GM12878 (cell line): ENCODE measurements around the gene TUBGCP3. TPM values are rescaled to one million over a fixed set of nuclear protein-coding genes. Genes with fewer than 3 reads are reported as not detected.
A peak's percentile ranks its signal among the peaks of the same experiment; 100 is the strongest.

ENCODE experiments used
- GATAD2B ChIP-seq: fragments of 450-650 bp; conservative IDR thresholded peaks from 2 replicates; pipeline ENCODE4 v1.6.1; 2017; ENCODE audit warnings: low read depth, mild to moderate bottlenecking, moderate library complexity
- RUNX3 ChIP-seq: IDR thresholded peaks from 2 replicates; pipeline ENCODE4 v1.6.1; 2012; ENCODE audit warnings: low read length, inconsistent platforms
- TBL1XR1 ChIP-seq: IDR thresholded peaks from 2 replicates; pipeline ENCODE4 v1.6.1; 2012; ENCODE audit warnings: low read depth, low read length, improper control_type of control experiment
- ZBTB4 ChIP-seq: fragments of 450-650 bp; formaldehyde crosslinking; IDR thresholded peaks from 2 replicates; pipeline ENCODE4 v1.4.0; 2022; ENCODE audit warnings: mild to moderate bottlenecking, moderate library complexity
- polyA plus RNA-seq, 11 experiments: library from polyadenylated mRNA; depleted of rRNA in 4 of 11; unstranded in 6 of 11; stranded (reverse) in 5 of 11; fragments of >200 nt; fragmentation: Nextera tagmentation in 4 of 11; fragmentation: Illumina TruSeq in 1 of 11; extraction: Ambion mirVana in 4 of 11; extraction: Trizol in 1 of 11; gene quantifications; 1 replicate in 1 of 11; 2 replicates in 10 of 11; pipeline versions ENCODE4 v1.2.1 to v1.2.3, GENCODE V29; 2011 to 2016; ENCODE audit warnings: inconsistent platforms in 2 of 11, missing spikeins in 2 of 11, low read depth in 1 of 11
- total RNA-seq, 4 experiments: library from RNA; depleted of rRNA in 3 of 4; stranded (reverse); fragments of >200 nt in 3 of 4; fragmentation: Illumina TruSeq in 1 of 4; extraction: Trizol in 1 of 4; gene quantifications; 2 replicates each; pipeline versions ENCODE4 v1.2.1 to v1.2.3, GENCODE V29; 2013 to 2021
- TF ChIP-seq, protein P1 (sequence below): IDR thresholded peaks from 2 replicates; pipeline ENCODE4 v1.6.1; 2011; ENCODE audit warnings: borderline replicate concordance, low read depth, mild to moderate bottlenecking, moderate library complexity, mixed read lengths, low read length; ENCODE audit not compliant: insufficient read depth; ENCODE audit errors: extremely low read length
- TF ChIP-seq, protein P2 (sequence below): IDR thresholded peaks from 2 replicates; pipeline ENCODE4 v1.6.1; 2011; ENCODE audit warnings: low read depth, mild to moderate bottlenecking, low read length, moderate library complexity, borderline replicate concordance; ENCODE audit errors: extremely low read depth
- TF ChIP-seq, protein P3 (sequence below), 3 experiments: IDR thresholded peaks in 2 of 3; conservative IDR thresholded peaks in 1 of 3; 2 replicates each; pipeline ENCODE4 v1.5.1; 2011; ENCODE audit warnings: low read depth in 3 of 3, low read length in 3 of 3, mild to moderate bottlenecking in 3 of 3, control low read depth in 2 of 3, moderate library complexity in 2 of 3, inconsistent platforms in 1 of 3, mixed read lengths in 1 of 3; ENCODE audit not compliant: control insufficient read depth in 2 of 3, insufficient read depth in 1 of 3; ENCODE audit errors: extremely low read depth in 1 of 3

Gene TUBGCP3
- total and polyA plus RNA-seq, 10 of the 15 experiments (the other 5 are each of a cell fraction or from before 2014, with no cell fraction given), result 4.0 to 34.0 (median 22.6) TPM

DNA sequence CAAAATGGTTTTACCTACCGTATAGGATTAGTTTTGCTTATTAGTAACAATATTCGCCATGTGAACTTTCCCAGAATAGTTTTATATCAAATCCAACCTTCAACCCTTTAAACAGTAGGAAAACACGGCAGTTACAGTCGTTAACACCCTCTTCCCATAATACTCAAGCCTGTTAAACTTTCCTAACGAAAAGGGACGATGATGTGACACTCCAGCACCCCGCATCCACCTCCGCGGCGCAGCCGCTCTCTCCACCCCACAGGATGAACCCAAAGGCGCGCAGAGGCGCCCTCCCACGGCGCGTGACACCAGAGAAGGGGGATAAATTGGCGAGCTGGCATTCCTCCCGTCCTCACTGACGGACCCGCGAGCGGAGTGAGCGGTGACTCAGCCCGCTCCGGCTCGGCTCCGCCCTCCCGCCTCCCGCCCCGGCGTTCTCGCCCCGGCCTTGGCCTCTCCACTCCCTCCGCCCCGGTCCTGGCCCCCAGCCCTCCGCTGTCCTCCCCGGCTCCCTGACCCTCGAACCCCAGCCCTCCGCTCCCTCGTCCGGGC lies 665 bp downstream of the TUBGCP3 start (continued):
- TF ChIP-seq TBL1XR1 (no peak), GATAD2B (no peak), RUNX3 (peak; percentile 26; the same call in 1 of the 2 replicates), ZBTB4 (CRISPR knock-in tag) (no peak)
- TF ChIP-seq, protein P1, sequence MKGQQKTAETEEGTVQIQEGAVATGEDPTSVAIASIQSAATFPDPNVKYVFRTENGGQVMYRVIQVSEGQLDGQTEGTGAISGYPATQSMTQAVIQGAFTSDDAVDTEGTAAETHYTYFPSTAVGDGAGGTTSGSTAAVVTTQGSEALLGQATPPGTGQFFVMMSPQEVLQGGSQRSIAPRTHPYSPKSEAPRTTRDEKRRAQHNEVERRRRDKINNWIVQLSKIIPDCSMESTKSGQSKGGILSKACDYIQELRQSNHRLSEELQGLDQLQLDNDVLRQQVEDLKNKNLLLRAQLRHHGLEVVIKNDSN, result no peak
- TF ChIP-seq, protein P2, sequence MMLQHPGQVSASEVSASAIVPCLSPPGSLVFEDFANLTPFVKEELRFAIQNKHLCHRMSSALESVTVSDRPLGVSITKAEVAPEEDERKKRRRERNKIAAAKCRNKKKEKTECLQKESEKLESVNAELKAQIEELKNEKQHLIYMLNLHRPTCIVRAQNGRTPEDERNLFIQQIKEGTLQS, result no peak
- TF ChIP-seq, protein P3, sequence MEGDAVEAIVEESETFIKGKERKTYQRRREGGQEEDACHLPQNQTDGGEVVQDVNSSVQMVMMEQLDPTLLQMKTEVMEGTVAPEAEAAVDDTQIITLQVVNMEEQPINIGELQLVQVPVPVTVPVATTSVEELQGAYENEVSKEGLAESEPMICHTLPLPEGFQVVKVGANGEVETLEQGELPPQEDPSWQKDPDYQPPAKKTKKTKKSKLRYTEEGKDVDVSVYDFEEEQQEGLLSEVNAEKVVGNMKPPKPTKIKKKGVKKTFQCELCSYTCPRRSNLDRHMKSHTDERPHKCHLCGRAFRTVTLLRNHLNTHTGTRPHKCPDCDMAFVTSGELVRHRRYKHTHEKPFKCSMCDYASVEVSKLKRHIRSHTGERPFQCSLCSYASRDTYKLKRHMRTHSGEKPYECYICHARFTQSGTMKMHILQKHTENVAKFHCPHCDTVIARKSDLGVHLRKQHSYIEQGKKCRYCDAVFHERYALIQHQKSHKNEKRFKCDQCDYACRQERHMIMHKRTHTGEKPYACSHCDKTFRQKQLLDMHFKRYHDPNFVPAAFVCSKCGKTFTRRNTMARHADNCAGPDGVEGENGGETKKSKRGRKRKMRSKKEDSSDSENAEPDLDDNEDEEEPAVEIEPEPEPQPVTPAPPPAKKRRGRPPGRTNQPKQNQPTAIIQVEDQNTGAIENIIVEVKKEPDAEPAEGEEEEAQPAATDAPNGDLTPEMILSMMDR (IDR thresholded peaks at IDR 0.05 in 2 of 3, conservative IDR thresholded peaks at IDR 0.05 in 1 of 3; ENCODE audit: control insufficient read depth in 2 of 3, extremely low read depth in 1 of 3, insufficient read depth in 1 of 3, low read depth in 3 of 3, low read length in 3 of 3), result peak in 1 of 3 experiments; percentile 30; a peak in 2 of 6 replicates
